HCT116 (cell line): ENCODE results near the gene DBET. TPM values are rescaled to one million over a fixed set of nuclear protein-coding genes. Genes with fewer than 3 reads are reported as not detected.

ENCODE experiments used
- ATAC-seq: fragments of 200-7000 bp; cut with Tn5 transposase; 2 replicates; pipeline ENCODE4 v1.9.1; 2020; ENCODE audit warnings: mild to moderate bottlenecking, moderate library complexity
- BruUV-seq: library from RNA; stranded (reverse); fragments of 400-500 nt; replicated peaks from 2 replicates; lab custom pipeline; 2021; lab: Mats Ljungman, UMichigan
- CTCF ChIA-PET: fragments of 300-600 bp; sonication (Branson Sonifier 250); formaldehyde crosslinking; loops from one replicate; lab custom pipeline; 2021; ENCODE audit warnings: antibody characterized with exemption; lab: Charles Lee
- POLR2A ChIA-PET: fragments of 300-600, 350-600 bp; sonication (Branson Sonifier 250); formaldehyde crosslinking; loops from one replicate; lab custom pipeline; 2021; ENCODE audit warnings: antibody characterized with exemption; lab: Charles Lee
- RAD21 ChIA-PET, 2 experiments: fragments of 300-600 bp; sonication (Branson Sonifier 250); formaldehyde crosslinking; loops; one replicate each; lab custom pipeline; 2023; ENCODE audit warnings: low total read pairs in 2 of 2; ENCODE audit not compliant: uncharacterized antibody in 2 of 2, unreplicated experiment in 2 of 2, low non-redundant PET in 1 of 2; lab: Charles Lee
- DNase-seq: peaks from one replicate; pipeline ENCODE4 v3.0.0-alpha.2; 2010; ENCODE audit warnings: low read depth, low spot score
- H2AFZ ChIP-seq: fragments of 200-600 bp; shearing (Covaris generic), sonication (generic); 2 replicates; pipeline ENCODE4 v1.6.1; 2017; ENCODE audit warnings: low read depth, mixed run types, mixed read lengths, antibody characterized with exemption, low read length; ENCODE audit not compliant: poor library complexity, severe bottlenecking
- H3K27ac ChIP-seq: 2 replicates; pipeline ENCODE4 v1.5.1; 2012; ENCODE audit warnings: low read depth, low read length
- H3K27me3 ChIP-seq: fragments of 200-600 bp; sonication (generic); 2 replicates; pipeline ENCODE4 v1.6.1; 2016; ENCODE audit warnings: mixed run types, low read length, mixed read lengths; ENCODE audit not compliant: insufficient read depth
- H3K36me3 ChIP-seq, 2 experiments: fragments of 200-500 bp in 1 of 2; fragments of 200-600 bp in 1 of 2; sonication (Bioruptor generic) in 1 of 2; sonication (generic) in 1 of 2; 2 replicates each; pipeline versions ENCODE4 v1.5.1 to v1.6.1; 2014 to 2016; ENCODE audit warnings: low read length in 2 of 2, inconsistent platforms in 1 of 2, mixed read lengths in 1 of 2, mixed run types in 1 of 2; ENCODE audit not compliant: insufficient read depth in 2 of 2, control insufficient read depth in 1 of 2
- H3K4me1 ChIP-seq, 2 experiments: fragments of 200-600 bp in 1 of 2; sonication (generic) in 1 of 2; 2 replicates each; pipeline versions ENCODE4 v1.5.1 to v1.6.1; 2012 to 2017; ENCODE audit warnings: low read length in 2 of 2, inconsistent platforms in 1 of 2, mild to moderate bottlenecking in 1 of 2, mixed read lengths in 1 of 2, mixed run types in 1 of 2, moderate library complexity in 1 of 2; ENCODE audit not compliant: insufficient read depth in 2 of 2, control insufficient read depth in 1 of 2
- H3K4me2 ChIP-seq: fragments of 200-600 bp; sonication (generic); 2 replicates; pipeline ENCODE4 v1.6.1; 2017; ENCODE audit warnings: mixed run types, low read length, mixed read lengths
- H3K4me3 ChIP-seq, 2 experiments: fragments of 200-600 bp in 1 of 2; sonication (generic) in 1 of 2; replicated peaks in 1 of 2; 2 replicates each; pipeline ENCODE4 v1.5.1; 2011 to 2016; ENCODE audit warnings: low read length in 2 of 2, control low read depth in 1 of 2, low read depth in 1 of 2, mild to moderate bottlenecking in 1 of 2, mixed read lengths in 1 of 2, mixed run types in 1 of 2
- H3K79me2 ChIP-seq: fragments of 200-600 bp; sonication (generic); 2 replicates; pipeline ENCODE4 v1.6.1; 2017; ENCODE audit warnings: mild to moderate bottlenecking, mixed run types, low read length, moderate library complexity, mixed read lengths; ENCODE audit not compliant: insufficient read depth
- H3K9ac ChIP-seq: fragments of 200-600 bp; sonication (generic); 2 replicates; pipeline ENCODE4 v1.6.1; 2016; ENCODE audit warnings: low read length, mixed read lengths
- H3K9me2 ChIP-seq: fragments of 200-600 bp; sonication (generic), shearing (Covaris generic); 2 replicates; pipeline ENCODE4 v1.6.1; 2017; ENCODE audit warnings: mixed run types, mild to moderate bottlenecking, moderate library complexity; ENCODE audit not compliant: insufficient read depth
- H3K9me3 ChIP-seq, 2 experiments: fragments of 200-500 bp in 1 of 2; fragments of 200-600 bp in 1 of 2; sonication (Bioruptor generic) in 1 of 2; sonication (generic) in 1 of 2; 2 replicates each; pipeline ENCODE4 v1.6.1; 2014 to 2017; ENCODE audit warnings: low read length in 2 of 2, mixed read lengths in 2 of 2, inconsistent platforms in 1 of 2, low read depth in 1 of 2, mild to moderate bottlenecking in 1 of 2, mixed run types in 1 of 2, moderate library complexity in 1 of 2; ENCODE audit not compliant: control insufficient read depth in 1 of 2, insufficient read depth in 1 of 2
- H4K20me1 ChIP-seq: fragments of 200-600 bp; sonication (generic), shearing (Covaris generic); 2 replicates; pipeline ENCODE4 v1.6.1; 2017; ENCODE audit warnings: mixed run types, mild to moderate bottlenecking, moderate library complexity; ENCODE audit not compliant: insufficient read depth
- EGR1 ChIP-seq: IDR thresholded peaks from 2 replicates; pipeline ENCODE4 v1.6.1; 2012; ENCODE audit warnings: low read depth
- ELF1 ChIP-seq: IDR thresholded peaks from 2 replicates; pipeline ENCODE4 v1.6.1; 2012; ENCODE audit warnings: low read depth, borderline replicate concordance
- EZH2 ChIP-seq: fragments of 200-600 bp; sonication (generic); IDR thresholded peaks from 2 replicates; pipeline ENCODE4 v1.6.1; 2017; ENCODE audit warnings: antibody characterized with exemption, mixed run types
- TCF7L2 ChIP-seq: IDR thresholded peaks from 2 replicates; pipeline ENCODE4 v1.7.0; 2011; ENCODE audit warnings: borderline replicate concordance, inconsistent platforms; ENCODE audit not compliant: insufficient read depth, insufficient read length; ENCODE audit errors: extremely low read depth
- intact Hi-C: fragments of 100-400 bp; cut with micrococcal nuclease; formaldehyde crosslinking; loops from 2 replicates; pipeline ENCODE4 v1.10.0; 2022
- total RNA-seq: library from RNA; stranded (reverse); gene quantifications from one replicate; pipeline ENCODE4 v1.2.1, GENCODE V29; 2021; ENCODE audit not compliant: unreplicated experiment
- TF ChIP-seq, protein P1 (sequence below): IDR thresholded peaks from 2 replicates; pipeline ENCODE4 v1.6.1; 2011; ENCODE audit warnings: mild to moderate bottlenecking, low read length, moderate library complexity; ENCODE audit not compliant: insufficient replicate concordance; ENCODE audit errors: extremely low read depth

The DBET gene
- total RNA-seq, 1 experiment from 2014 or later = not detected

- no peak for DNase-seq
- Histone ChIP-seq H3K27ac (no peak overlapping the region), H3K9me3 (no peaks in the 10 kb centered on the region), H3K4me3 (no peak overlapping the region), H3K9ac (no peak overlapping the region), H3K9me2 (no peaks in the 10 kb centered on the region), H2AFZ (no peak overlapping the region), H3K4me2 (no peak overlapping the region), H3K4me1 (no peaks in the 10 kb centered on the region), H3K27me3 (no peaks in the 10 kb centered on the region), H3K36me3 (no peaks in the 10 kb centered on the region)
- intact Hi-C loops = no loop called here
- RAD21 ChIA-PET = no interaction called here
- POLR2A ChIA-PET = no interaction called here
- TF ChIP-seq EGR1 = no peak
- no peak for TF ChIP-seq ELF1
- TF ChIP-seq EZH2 = no peak
- no peak for TF ChIP-seq TCF7L2
- TF ChIP-seq, protein P1, sequence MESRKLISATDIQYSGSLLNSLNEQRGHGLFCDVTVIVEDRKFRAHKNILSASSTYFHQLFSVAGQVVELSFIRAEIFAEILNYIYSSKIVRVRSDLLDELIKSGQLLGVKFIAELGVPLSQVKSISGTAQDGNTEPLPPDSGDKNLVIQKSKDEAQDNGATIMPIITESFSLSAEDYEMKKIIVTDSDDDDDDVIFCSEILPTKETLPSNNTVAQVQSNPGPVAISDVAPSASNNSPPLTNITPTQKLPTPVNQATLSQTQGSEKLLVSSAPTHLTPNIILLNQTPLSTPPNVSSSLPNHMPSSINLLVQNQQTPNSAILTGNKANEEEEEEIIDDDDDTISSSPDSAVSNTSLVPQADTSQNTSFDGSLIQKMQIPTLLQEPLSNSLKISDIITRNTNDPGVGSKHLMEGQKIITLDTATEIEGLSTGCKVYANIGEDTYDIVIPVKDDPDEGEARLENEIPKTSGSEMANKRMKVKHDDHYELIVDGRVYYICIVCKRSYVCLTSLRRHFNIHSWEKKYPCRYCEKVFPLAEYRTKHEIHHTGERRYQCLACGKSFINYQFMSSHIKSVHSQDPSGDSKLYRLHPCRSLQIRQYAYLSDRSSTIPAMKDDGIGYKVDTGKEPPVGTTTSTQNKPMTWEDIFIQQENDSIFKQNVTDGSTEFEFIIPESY = no peak
- TF ChIP-seq, all 23 proteins: peak for 0
- BruUV-seq = no TSS peak
- CTCF ChIA-PET = no interaction called here
- Histone ChIP-seq H3K79me2 (no peaks in the 10 kb centered on the region), H4K20me1 (no peaks in the 10 kb centered on the region)
- ATAC-seq = no peak
These were observed 48.5 kb upstream of the DBET start for GRCh38 chr4:190015538-190016368.
